AG10803 (cell line): ENCODE measurements around the gene SANBR.

ENCODE experiments used
- DNase-seq: peaks from one replicate; pipeline ENCODE4 v3.0.0; 2010; ENCODE audit warnings: low read depth
- H3K4me3 ChIP-seq: 2 replicates; pipeline ENCODE4 v1.5.1; 2011; ENCODE audit warnings: mild to moderate bottlenecking, low read length, control low read depth
- CTCF ChIP-seq: conservative IDR thresholded peaks from 2 replicates; pipeline ENCODE4 v1.5.1; 2011; ENCODE audit warnings: mild to moderate bottlenecking, low read length, control low read depth, inconsistent platforms

The SANBR gene

DNA sequence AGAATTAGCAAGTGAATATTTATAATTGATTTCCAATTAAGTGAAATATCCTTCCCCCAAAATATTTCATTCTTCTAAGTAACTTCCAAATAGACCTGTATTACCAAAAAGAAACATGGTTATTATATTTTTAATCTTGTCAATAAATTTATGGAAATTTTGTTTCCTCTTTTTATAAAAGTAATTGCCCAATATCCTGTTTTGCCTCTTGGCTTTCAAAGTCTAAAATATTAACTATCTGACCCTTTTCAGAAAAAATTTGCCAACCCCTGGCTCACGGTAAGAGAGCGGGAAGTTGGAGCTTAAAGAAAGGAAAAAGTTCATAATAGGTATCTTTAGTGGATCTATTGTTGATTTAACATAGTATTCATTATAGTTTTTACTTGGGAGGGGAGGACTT, 20.4 kb upstream of the SANBR start:
- DNase-seq = no peak
- no peak overlapping the region for H3K4me3 ChIP-seq
- TF ChIP-seq CTCF = no peak

DNA sequence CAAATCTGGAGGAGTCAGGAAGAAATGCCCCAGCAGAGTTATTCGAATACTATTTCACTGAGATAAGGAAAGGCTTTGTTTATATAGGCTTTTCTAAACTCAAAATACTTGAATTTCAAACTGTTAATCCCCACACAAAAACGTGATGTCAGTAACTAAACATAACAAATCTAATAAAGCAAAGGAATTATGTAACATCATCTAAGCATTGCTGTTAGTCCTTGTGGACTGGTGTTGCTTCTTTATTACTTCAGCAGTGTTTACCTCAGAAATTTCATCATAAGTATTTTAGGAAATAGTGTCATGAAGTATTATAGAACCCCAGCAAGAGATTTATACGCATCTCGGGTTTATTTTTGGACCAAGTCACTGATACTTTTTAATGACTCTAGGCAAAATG, 19.7 kb upstream of the SANBR start:
- peak; percentile 25 for DNase-seq
- H3K4me3 ChIP-seq = no peak overlapping the region
- TF ChIP-seq CTCF = no peak

DNA sequence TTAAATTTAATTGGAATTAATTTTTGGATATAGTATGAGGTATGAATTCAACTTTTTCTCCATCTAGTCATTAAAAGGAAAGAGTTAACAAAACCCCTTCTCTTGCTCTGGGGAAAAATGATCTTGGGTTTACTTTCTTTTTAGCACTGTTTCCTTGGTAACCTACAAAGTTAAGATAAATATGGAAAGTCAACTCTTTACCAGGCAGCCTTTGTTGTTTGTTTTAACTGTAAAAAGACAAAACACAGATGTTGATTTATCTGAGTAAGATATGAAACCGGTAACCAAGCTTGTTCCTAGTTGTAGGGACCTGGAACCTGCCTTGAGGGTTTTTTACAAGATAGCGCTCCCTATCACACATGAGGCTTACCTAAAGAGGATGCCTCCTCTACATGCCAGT, 10.1 kb upstream of the SANBR start:
- no peak overlapping the region for H3K4me3 ChIP-seq
- no peak for DNase-seq
- no peak for TF ChIP-seq CTCF

DNA sequence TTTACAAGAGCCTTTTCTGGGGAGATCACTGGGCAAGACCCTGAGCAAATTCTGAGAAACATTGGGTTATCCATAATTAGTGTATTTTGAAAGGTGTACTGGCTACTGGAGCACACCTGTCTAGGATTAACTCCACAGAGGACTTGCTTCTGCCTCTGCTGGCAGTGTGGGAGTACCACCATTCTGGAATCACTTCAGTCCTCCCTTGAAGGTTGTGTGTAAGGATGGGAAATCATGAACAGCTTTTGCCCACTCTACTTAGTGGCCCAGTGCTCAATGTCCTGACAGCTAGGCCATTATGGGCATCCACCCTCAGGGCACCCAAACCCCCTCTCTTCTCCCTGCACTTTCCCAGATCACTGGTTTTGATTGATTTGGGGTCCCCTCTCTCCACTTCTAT, 8.1 kb upstream of the SANBR start:
- H3K4me3 ChIP-seq = no peak overlapping the region
- DNase-seq = no peak
- no peak for TF ChIP-seq CTCF

DNA sequence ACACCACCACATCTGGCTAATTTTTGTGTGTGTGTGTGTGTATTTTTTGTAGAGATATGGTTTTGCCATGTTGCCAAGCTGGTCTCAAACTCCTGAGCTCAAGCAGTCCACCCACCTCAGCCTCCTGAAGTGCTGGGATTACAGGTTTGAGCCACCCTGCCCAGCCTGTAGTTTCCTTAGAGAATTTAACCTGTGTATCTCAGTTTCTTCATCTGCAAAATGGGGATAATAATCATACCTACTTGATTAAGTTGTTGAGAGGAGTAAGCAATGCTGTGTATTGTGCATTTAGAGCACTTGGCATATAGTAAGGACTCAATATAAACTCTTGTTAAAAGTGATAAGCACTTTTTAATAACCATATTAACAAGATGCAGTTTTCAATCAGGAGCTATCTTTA, 6.3 kb upstream of the SANBR start:
- H3K4me3 ChIP-seq = no peak overlapping the region
- TF ChIP-seq CTCF = no peak
- no peak for DNase-seq

GRCh38 chr2:61074100-61074499, 8.4 kb downstream of the SANBR start:
- TF ChIP-seq CTCF = no peak
- no peak for DNase-seq

GRCh38 chr2:61085883-61086282, 20.2 kb downstream of the SANBR start:
- TF ChIP-seq CTCF = no peak
- DNase-seq = no peak
- H3K4me3 ChIP-seq = no peak overlapping the region

More at GRCh38 chr2:61074100-61074499, 8.4 kb downstream of the SANBR start:
- H3K4me3 ChIP-seq = no peak overlapping the region
